NCI-H1930 (cell line): ENCODE data around the gene SERPIND1.

Experiments used
- DNase-seq, 2 experiments: peaks; one replicate each; lab custom pipeline; 2025; lab: John Stamatoyannopoulos, UW

The SERPIND1 gene

GRCh38 chr22:20774882-20775281, 969 bp downstream of the SERPIND1 start:
- DNase-seq = no peak

- DNase-seq = no peak
Observed at GRCh38 chr22:20775342-20775895, 1.5 kb downstream of the SERPIND1 start.

GRCh38 chr22:20776624-20777405, 2.9 kb downstream of the SERPIND1 start:
- DNase-seq = no peak

GRCh38 chr22:20777420-20778177, 3.7 kb downstream of the SERPIND1 start:
- no peak for DNase-seq

- no peak for DNase-seq
Observed at GRCh38 chr22:20779014-20779817, 5.3 kb downstream of the SERPIND1 start.

- no peak for DNase-seq
Observed at GRCh38 chr22:20779818-20780158, 5.9 kb downstream of the SERPIND1 start.

GRCh38 chr22:20781272-20781990, 7.5 kb downstream of the SERPIND1 start:
- DNase-seq = no peak

- no peak for DNase-seq
Observed at GRCh38 chr22:20782083-20782482, 8.2 kb downstream of the SERPIND1 start.

- no peak for DNase-seq
Observed at GRCh38 chr22:20782596-20783299, 8.8 kb downstream of the SERPIND1 start.

GRCh38 chr22:20783300-20783673, 9.4 kb downstream of the SERPIND1 start:
- no peak for DNase-seq

- DNase-seq = no peak
Observed at GRCh38 chr22:20783844-20784723, 10.2 kb downstream of the SERPIND1 start.

- no peak for DNase-seq
Observed at GRCh38 chr22:20785415-20785814, 11.5 kb downstream of the SERPIND1 start.

GRCh38 chr22:20786048-20786447, 12.1 kb downstream of the SERPIND1 start:
- no peak for DNase-seq

GRCh38 chr22:20786536-20786979, 12.6 kb downstream of the SERPIND1 start:
- no peak for DNase-seq

- no peak for DNase-seq
Observed at GRCh38 chr22:20787223-20787622, 13.3 kb downstream of the SERPIND1 start.

GRCh38 chr22:20787746-20788626, 14.1 kb downstream of the SERPIND1 start:
- no peak for DNase-seq

- no peak for DNase-seq
Observed at GRCh38 chr22:20788627-20789344, 14.9 kb downstream of the SERPIND1 start.
